ENCODE data around the gene FBH1.

FBH1 gene

DNA sequence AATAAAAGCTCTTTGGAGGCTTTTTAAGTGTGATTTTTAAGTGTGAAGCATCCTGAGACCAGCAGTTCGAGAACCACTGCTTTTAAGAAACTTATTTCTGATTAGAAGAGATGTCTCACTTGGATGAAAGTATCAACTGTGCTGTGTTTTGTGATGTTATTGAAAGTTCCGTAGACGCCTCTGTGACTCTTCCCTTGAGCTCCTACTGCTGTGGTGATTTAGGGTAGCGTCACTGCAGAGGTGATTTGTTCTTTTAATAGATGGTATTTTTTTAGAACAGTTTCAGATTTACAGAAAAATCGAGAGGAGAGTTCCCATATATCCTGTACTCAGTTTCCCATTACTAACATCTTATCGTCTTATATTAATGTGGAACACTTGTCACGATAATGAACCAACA lies 29.5 kb downstream of the FBH1 start:
- Histone ChIP-seq H3K4me3 (ENCODE audit: low read depth, low read length) (no peak overlapping the region), H3K36me3 (peaks cover 65% of the 10 kb centered on the region), H3K4me1 (no peaks in the 10 kb centered on the region), H3K27me3 (no peaks in the 10 kb centered on the region), H3K9me3 (no peaks in the 10 kb centered on the region)
- DNase-seq = no peak
- TF ChIP-seq CTCF (IDR thresholded peaks at IDR 0.05; ENCODE audit: low read depth, low read length) = no peak

DNA sequence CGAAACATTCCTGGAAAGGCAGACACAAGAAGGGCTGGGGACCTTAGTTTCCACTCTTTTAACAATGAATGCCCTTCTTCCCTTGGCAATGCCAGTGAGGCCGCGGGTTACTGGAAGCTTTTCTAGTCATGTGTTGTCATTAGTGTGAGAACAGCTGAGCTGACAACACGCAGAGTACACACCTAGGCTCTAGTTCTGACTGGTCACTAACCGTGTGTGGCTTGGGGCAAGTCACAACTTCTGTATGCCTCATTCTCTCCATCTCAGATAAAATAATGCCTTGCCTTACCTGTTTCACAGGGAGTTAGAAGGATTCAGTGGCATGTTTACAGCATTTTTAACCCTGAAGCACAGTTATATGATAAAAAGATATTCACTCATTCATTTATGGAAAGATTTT lies 31.7 kb downstream of the FBH1 start:
- no peak overlapping the region for H3K4me3 ChIP-seq (ENCODE audit: low read depth, low read length)
- no peak for TF ChIP-seq CTCF (IDR thresholded peaks at IDR 0.05; ENCODE audit: low read depth, low read length)
- peaks cover 64% of the 10 kb centered on the region for H3K36me3 ChIP-seq
- H3K27me3 ChIP-seq = no peaks in the 10 kb centered on the region
- H3K9me3 ChIP-seq = no peaks in the 10 kb centered on the region
- DNase-seq = no peak
- no peaks in the 10 kb centered on the region for H3K4me1 ChIP-seq

- no peak for TF ChIP-seq CTCF (IDR thresholded peaks at IDR 0.05; ENCODE audit: low read depth, low read length)
- Histone ChIP-seq H3K27me3 (no peaks in the 10 kb centered on the region), H3K4me1 (no peaks in the 10 kb centered on the region), H3K36me3 (peaks cover 69% of the 10 kb centered on the region), H3K9me3 (no peaks in the 10 kb centered on the region), H3K4me3 (ENCODE audit: low read depth, low read length) (no peak overlapping the region)
- DNase-seq = no peak
Observed at GRCh38 chr10:5924889-5925288, 34.8 kb downstream of the FBH1 start.

DNA sequence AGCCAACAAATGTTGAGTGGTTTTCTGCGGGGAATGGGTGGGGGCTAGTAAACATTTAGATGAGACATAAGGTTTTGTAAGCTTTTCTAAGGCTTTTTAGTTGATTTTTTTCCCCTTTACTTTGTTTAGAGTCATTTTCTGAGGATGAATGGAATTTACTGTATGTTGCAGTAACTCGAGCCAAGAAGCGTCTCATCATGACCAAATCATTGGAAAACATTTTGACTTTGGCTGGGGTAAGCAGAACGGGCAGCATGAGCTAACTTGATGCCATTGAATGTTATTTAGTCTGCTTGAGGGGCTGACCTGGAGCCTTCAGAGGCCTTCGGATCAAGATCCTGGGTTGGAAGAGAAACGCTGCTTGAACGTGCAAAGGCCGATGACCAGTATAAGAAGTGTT lies 37.3 kb downstream of the FBH1 start:
- H3K4me3 ChIP-seq (ENCODE audit: low read depth, low read length) = no peak overlapping the region
- TF ChIP-seq CTCF (IDR thresholded peaks at IDR 0.05; ENCODE audit: low read depth, low read length) = no peak
- no peaks in the 10 kb centered on the region for H3K4me1 ChIP-seq
- H3K27me3 ChIP-seq = no peaks in the 10 kb centered on the region
- H3K9me3 ChIP-seq = no peaks in the 10 kb centered on the region
- DNase-seq = no peak
- H3K36me3 ChIP-seq = peaks cover 46% of the 10 kb centered on the region

DNA sequence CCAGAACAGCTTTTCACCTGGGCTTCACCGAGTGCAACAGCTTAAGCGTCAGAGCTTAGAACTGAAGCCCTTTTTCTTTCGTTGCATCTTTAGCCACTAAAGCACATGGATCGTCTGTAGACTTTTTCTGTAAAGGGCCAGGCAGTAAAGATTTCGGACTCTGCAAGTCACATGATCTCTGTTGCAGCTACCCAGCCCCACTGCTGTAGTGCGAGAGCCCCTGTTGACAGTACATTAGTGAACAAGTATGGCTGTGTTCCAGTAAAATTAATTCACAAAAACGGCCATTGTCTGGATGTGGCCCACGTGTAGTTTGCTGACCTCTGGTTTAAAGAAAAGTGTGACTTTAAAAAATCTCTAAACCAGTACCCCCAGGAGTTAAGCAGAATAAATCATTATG lies 39.4 kb downstream of the FBH1 start:
- no peak overlapping the region for H3K4me3 ChIP-seq (ENCODE audit: low read depth, low read length)
- TF ChIP-seq CTCF (IDR thresholded peaks at IDR 0.05; ENCODE audit: low read depth, low read length) = no peak
- H3K4me1 ChIP-seq = no peaks in the 10 kb centered on the region
- H3K27me3 ChIP-seq = no peaks in the 10 kb centered on the region
- DNase-seq = no peak
- peaks cover 36% of the 10 kb centered on the region for H3K36me3 ChIP-seq
- no peaks in the 10 kb centered on the region for H3K9me3 ChIP-seq

- TF ChIP-seq CTCF (IDR thresholded peaks at IDR 0.05; ENCODE audit: low read depth, low read length) = no peak
- peaks cover 31% of the 10 kb centered on the region for H3K36me3 ChIP-seq
Observed at GRCh38 chr10:5930272-5930671, 40.2 kb downstream of the FBH1 start.

More at GRCh38 chr10:5930272-5930671, 40.2 kb downstream of the FBH1 start:
- no peak for DNase-seq
- Histone ChIP-seq H3K9me3 (no peaks in the 10 kb centered on the region), H3K27me3 (no peaks in the 10 kb centered on the region), H3K4me1 (no peaks in the 10 kb centered on the region), H3K4me3 (ENCODE audit: low read depth, low read length) (no peak overlapping the region)

Measured in BE2C (cell line).